Natural killer cell (primary cell): ENCODE results near the gene SLC35F1. TPM values are rescaled to one million over a fixed set of nuclear protein-coding genes. Genes with fewer than 3 reads are reported as not detected.

ENCODE experiments used
- ATAC-seq, 3 donors: fragments of 150-1000 bp in 2 of 3; fragments of 200-7000 bp in 1 of 3; cut with Tn5 transposase; 1 replicate in 1 of 3; 2 replicates in 2 of 3; pipeline ENCODE4 v1.10.0; 2021; ENCODE audit warnings: mild to moderate bottlenecking in 2 of 3, moderate library complexity in 2 of 3
- DNase-seq, 2 donors: peaks; one replicate each; pipeline versions ENCODE4 v3.0.0 to v3.0.0-alpha.2; 2013 to 2021; ENCODE audit warnings: mixed read lengths in 1 of 2
- H3K27ac ChIP-seq: one replicate; pipeline ENCODE4 v1.5.1; 2013; ENCODE audit warnings: mild to moderate bottlenecking, low read length
- H3K27me3 ChIP-seq: one replicate; pipeline ENCODE4 v1.6.1; 2013; ENCODE audit warnings: low read length; ENCODE audit not compliant: control insufficient read depth, insufficient read depth
- H3K36me3 ChIP-seq: one replicate; pipeline ENCODE4 v1.6.1; 2013; ENCODE audit warnings: low read length; ENCODE audit not compliant: control insufficient read depth, insufficient read depth
- H3K4me1 ChIP-seq: one replicate; pipeline ENCODE4 v1.6.1; 2013; ENCODE audit warnings: low read length; ENCODE audit not compliant: control insufficient read depth, insufficient read depth
- H3K4me3 ChIP-seq: one replicate; pipeline ENCODE4 v1.5.1; 2013; ENCODE audit warnings: low read length
- H3K9me3 ChIP-seq: one replicate; pipeline ENCODE4 v1.6.1; 2013; ENCODE audit warnings: low read length; ENCODE audit not compliant: control insufficient read depth, insufficient read depth
- H3K27ac Mint-ChIP-seq, 2 donors: one replicate each; pipeline ENCODE4 v1.8.0; 2022; ENCODE audit warnings: mild to moderate bottlenecking in 2 of 2, mixed read lengths in 2 of 2, moderate library complexity in 1 of 2
- H3K27me3 Mint-ChIP-seq, 2 donors: one replicate each; pipeline ENCODE4 v1.8.0; 2022; ENCODE audit warnings: low read depth in 2 of 2, mixed read lengths in 2 of 2
- H3K36me3 Mint-ChIP-seq: one replicate; pipeline ENCODE4 v1.8.0; 2022; ENCODE audit warnings: mixed read lengths
- H3K4me1 Mint-ChIP-seq, 2 donors: one replicate each; pipeline ENCODE4 v1.8.0; 2022; ENCODE audit warnings: mixed read lengths in 2 of 2
- H3K4me3 Mint-ChIP-seq: one replicate; pipeline ENCODE4 v1.8.0; 2022; ENCODE audit warnings: mild to moderate bottlenecking, moderate library complexity, mixed read lengths
- H3K9me3 Mint-ChIP-seq, 2 donors: one replicate each; pipeline ENCODE4 v1.8.0; 2022; ENCODE audit warnings: mixed read lengths in 2 of 2
- WGBS: methylation state at CpG from one replicate; pipeline ENCODE4 v1.1.7; 2013; ENCODE audit warnings: missing lambda C conversion rate; ENCODE audit not compliant: insufficient coverage; 5-methylcytosine and 5-hydroxymethylcytosine counted together
- intact Hi-C: fragments of 100-400 bp; cut with micrococcal nuclease; formaldehyde crosslinking; loops from one replicate; pipeline ENCODE4 v1.14.2; 2022
- total RNA-seq, 4 donors: library from RNA; stranded (reverse); fragments of 120-200 nt in 1 of 4; gene quantifications; one replicate each; pipeline versions ENCODE4 v1.2.3 to v1.2.4, GENCODE V29; 2013 to 2022
- TF ChIP-seq, protein P1 (sequence below): fragments of 200-600 bp; IDR thresholded peaks from one replicate; pipeline ENCODE4 v1.8.0; 2022; ENCODE audit warnings: antibody characterized with exemption

Gene SLC35F1
- total RNA-seq, 3 donors from 2014 or later (not counting 1 experiment from before 2014, with no cell fraction given) = not detected

GRCh38 chr6:118220429-118221128, 313.5 kb downstream of the SLC35F1 start:
- H3K4me3 Mint-ChIP-seq = no peak overlapping the region
- no peaks in the 10 kb centered on the region for H3K36me3 Mint-ChIP-seq
- Histone ChIP-seq H3K36me3 (no peaks in the 10 kb centered on the region), H3K9me3 (no peaks in the 10 kb centered on the region), H3K27ac (no peak overlapping the region), H3K4me3 (no peak overlapping the region), H3K27me3 (no peaks in the 10 kb centered on the region), H3K4me1 (no peaks in the 10 kb centered on the region)
- DNase-seq = no peak
- intact Hi-C loops = no loop called here
- H3K27ac Mint-ChIP-seq = no peak overlapping the region
- TF ChIP-seq, protein P1, sequence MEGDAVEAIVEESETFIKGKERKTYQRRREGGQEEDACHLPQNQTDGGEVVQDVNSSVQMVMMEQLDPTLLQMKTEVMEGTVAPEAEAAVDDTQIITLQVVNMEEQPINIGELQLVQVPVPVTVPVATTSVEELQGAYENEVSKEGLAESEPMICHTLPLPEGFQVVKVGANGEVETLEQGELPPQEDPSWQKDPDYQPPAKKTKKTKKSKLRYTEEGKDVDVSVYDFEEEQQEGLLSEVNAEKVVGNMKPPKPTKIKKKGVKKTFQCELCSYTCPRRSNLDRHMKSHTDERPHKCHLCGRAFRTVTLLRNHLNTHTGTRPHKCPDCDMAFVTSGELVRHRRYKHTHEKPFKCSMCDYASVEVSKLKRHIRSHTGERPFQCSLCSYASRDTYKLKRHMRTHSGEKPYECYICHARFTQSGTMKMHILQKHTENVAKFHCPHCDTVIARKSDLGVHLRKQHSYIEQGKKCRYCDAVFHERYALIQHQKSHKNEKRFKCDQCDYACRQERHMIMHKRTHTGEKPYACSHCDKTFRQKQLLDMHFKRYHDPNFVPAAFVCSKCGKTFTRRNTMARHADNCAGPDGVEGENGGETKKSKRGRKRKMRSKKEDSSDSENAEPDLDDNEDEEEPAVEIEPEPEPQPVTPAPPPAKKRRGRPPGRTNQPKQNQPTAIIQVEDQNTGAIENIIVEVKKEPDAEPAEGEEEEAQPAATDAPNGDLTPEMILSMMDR = no peak
- H3K4me1 Mint-ChIP-seq = no peaks in the 10 kb centered on the region
- H3K27me3 Mint-ChIP-seq = peaks cover 0 to 7% of the 10 kb centered on the region in 2 donors
- H3K9me3 Mint-ChIP-seq = no peaks in the 10 kb centered on the region
- WGBS = 96% methylated on average over 2 of the region's 2 CpGs
- no peak for ATAC-seq

- Histone ChIP-seq H3K4me1 (no peaks in the 10 kb centered on the region), H3K36me3 (no peaks in the 10 kb centered on the region), H3K27ac (no peak overlapping the region), H3K4me3 (no peak overlapping the region), H3K9me3 (no peaks in the 10 kb centered on the region), H3K27me3 (no peaks in the 10 kb centered on the region)
- Mint-ChIP-seq H3K36me3 (no peaks in the 10 kb centered on the region), H3K4me1 (no peaks in the 10 kb centered on the region), H3K9me3 (no peaks in the 10 kb centered on the region), H3K4me3 (no peak overlapping the region), H3K27ac (no peak overlapping the region), H3K27me3 (peaks cover 0 to 7% of the 10 kb centered on the region in 2 donors)
- no peak for ATAC-seq
- intact Hi-C loops = no loop called here
- DNase-seq = no peak
- WGBS = 75% methylated on average over 2 of the region's 3 CpGs
- TF ChIP-seq, protein P1 = no peak
These were observed 316.3 kb downstream of the SLC35F1 start for GRCh38 chr6:118223316-118223715.

DNA sequence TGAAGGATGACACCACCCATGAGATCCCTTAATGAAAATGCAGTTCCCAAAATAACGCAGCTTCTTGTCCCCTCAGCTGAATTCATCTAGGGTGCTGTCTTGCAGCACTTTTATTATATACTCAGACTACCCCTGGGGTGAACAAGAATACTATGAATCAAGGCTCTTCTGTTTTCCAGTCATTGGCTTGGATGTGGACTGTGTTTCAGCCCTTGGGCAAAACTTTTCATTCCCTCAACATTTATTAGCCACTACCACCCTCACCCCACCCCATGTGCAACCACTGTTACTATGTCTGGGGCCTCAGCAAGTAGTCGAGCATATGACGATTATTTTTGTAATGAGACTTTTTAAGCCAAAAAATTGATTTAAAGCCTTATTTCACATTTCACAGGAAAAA, 321.8 kb downstream of the SLC35F1 start:
- intact Hi-C loops = no loop called here
- DNase-seq (no peak), ATAC-seq (no peak)
- no peaks in the 10 kb centered on the region for H3K9me3 Mint-ChIP-seq
- TF ChIP-seq, protein P1 = no peak
- no peaks in the 10 kb centered on the region for H3K27me3 ChIP-seq
- no peak overlapping the region for H3K27ac Mint-ChIP-seq
- no peaks in the 10 kb centered on the region for H3K4me1 ChIP-seq
- H3K36me3 Mint-ChIP-seq = no peaks in the 10 kb centered on the region
- H3K4me3 Mint-ChIP-seq = no peak overlapping the region
- H3K9me3 ChIP-seq = no peaks in the 10 kb centered on the region
- H3K27me3 Mint-ChIP-seq = peaks cover 0 to 7% of the 10 kb centered on the region in 2 donors
- no peak overlapping the region for H3K27ac ChIP-seq
- 17% methylated on average over 3 of the region's 3 CpGs for WGBS
- H3K4me3 ChIP-seq = no peak overlapping the region
- H3K36me3 ChIP-seq = no peaks in the 10 kb centered on the region
- H3K4me1 Mint-ChIP-seq = no peaks in the 10 kb centered on the region
